Right cardiac atrium (tissue), 5 donors: ENCODE results near the gene TLR7. TPM values are rescaled to one million over a fixed set of nuclear protein-coding genes. Genes with fewer than 3 reads are reported as not detected.
A peak's percentile ranks its signal among the peaks of the same experiment; 100 is the strongest.

ENCODE experiments used
- ATAC-seq, 2 donors: fragments of 200-7000 bp; cut with Tn5 transposase; one replicate each; pipeline versions ENCODE4 v1.8.0 to v1.9.1; 2020; ENCODE audit warnings: moderate library complexity in 2 of 2, mild to moderate bottlenecking in 1 of 2
- DNase-seq, 3 donors: peaks; one replicate each; pipeline ENCODE4 v3.0.0-alpha.2; 2020
- H3K27ac ChIP-seq: one replicate; pipeline ENCODE4 v1.5.1; 2013; ENCODE audit warnings: mild to moderate bottlenecking, low read length, control low read depth, moderate library complexity
- H3K27me3 ChIP-seq: one replicate; pipeline ENCODE4 v1.6.1; 2013; ENCODE audit not compliant: control insufficient read depth, insufficient read depth
- H3K4me1 ChIP-seq: one replicate; pipeline ENCODE4 v1.6.1; 2013; ENCODE audit warnings: low read length; ENCODE audit not compliant: control insufficient read depth, insufficient read depth
- H3K4me3 ChIP-seq: one replicate; pipeline ENCODE4 v1.5.1; 2013; ENCODE audit warnings: low read length, control low read depth
- H3K9me3 ChIP-seq: one replicate; pipeline ENCODE4 v1.6.1; 2013; ENCODE audit warnings: low read length; ENCODE audit not compliant: control insufficient read depth
- WGBS: extraction: QIAGEN DNeasy Blood & Tissue Kit; methylation state at CpG from one replicate; pipeline ENCODE4 v1.1.7; 2013; 5-methylcytosine and 5-hydroxymethylcytosine counted together
- intact Hi-C, 4 donors: fragments of 100-400 bp; cut with DNase I; formaldehyde crosslinking; loops; one replicate each; pipeline versions ENCODE4 v1.11.0 to v1.14.0; 2022 to 2023
- polyA plus RNA-seq: library from polyadenylated mRNA; stranded (reverse); fragments of 200-250 nt; gene quantifications from one replicate; pipeline ENCODE4 v1.2.3, GENCODE V29; 2013
- total RNA-seq, 4 donors: library from RNA; stranded (reverse); fragmentation: NEBNext Ultra II Directional; extraction: Animal tissue kit (Norgen Biotek cat#: 25700); gene quantifications; one replicate each; pipeline ENCODE4 v1.2.1, GENCODE V29; 2021
- donor health status: healthy with polysubstance abuse.
- donor health status: DM: no; HTN: yes; CAD: no.
- donor health status: DM: no; HTN: no; CAD: no.
- donor health status: DM: no; HTN: yes; CAD: no; lungs with severe emphysema.
- donor health status: DM: yes; HTN: yes; CAD: no.

Gene TLR7
- total and polyA plus RNA-seq, 5 donors: 0.02 to 0.96 (median 0.76) TPM

GRCh38 chrX:12891171-12891570, 24.3 kb downstream of the TLR7 start:
- no peaks in the 10 kb centered on the region for H3K27me3 ChIP-seq
- intact Hi-C loops: loop anchor here in 2 of 4 donors (5.0 kb wide), 2 partner anchors 74 to 79 kb away; no protein-coding TSS in a partner anchor
- H3K27ac ChIP-seq: no peak overlapping the region
- no peak for ATAC-seq
- WGBS: 79% methylated on average over 4 of the region's 4 CpGs
- no peaks in the 10 kb centered on the region for H3K4me1 ChIP-seq
- H3K4me3 ChIP-seq: no peak overlapping the region
- DNase-seq: no peak
- no peaks in the 10 kb centered on the region for H3K9me3 ChIP-seq

GRCh38 chrX:12891915-12892506, 25.1 kb downstream of the TLR7 start:
- Histone ChIP-seq H3K4me3 (no peak overlapping the region), H3K4me1 (no peaks in the 10 kb centered on the region), H3K27ac (no peak overlapping the region), H3K27me3 (no peaks in the 10 kb centered on the region), H3K9me3 (no peaks in the 10 kb centered on the region)
- intact Hi-C loops: loop anchor here in 2 of 4 donors (5.0 kb wide), 2 partner anchors 75 to 80 kb away; no protein-coding TSS in a partner anchor
- ATAC-seq: no peak
- WGBS: 21% methylated on average over 2 of the region's 2 CpGs
- no peak for DNase-seq

- WGBS: 59% methylated on average over 2 of the region's 2 CpGs
Measured at GRCh38 chrX:12892716-12893115, 25.8 kb downstream of the TLR7 start.

GRCh38 chrX:12894074-12895030, 27.5 kb downstream of the TLR7 start:
- Histone ChIP-seq H3K4me3 (no peak overlapping the region), H3K27ac (no peak overlapping the region), H3K27me3 (no peaks in the 10 kb centered on the region), H3K4me1 (no peaks in the 10 kb centered on the region), H3K9me3 (no peaks in the 10 kb centered on the region)
- intact Hi-C loops: loop anchor here in 2 of 4 donors (5.0 kb wide), 2 partner anchors 77 to 82 kb away; no protein-coding TSS in a partner anchor
- WGBS: 57% methylated on average over 12 of the region's 12 CpGs
- DNase-seq (peak in 2 of 3 donors; percentile 15 to 69), ATAC-seq (no peak)

More at GRCh38 chrX:12892716-12893115, 25.8 kb downstream of the TLR7 start:
- no peaks in the 10 kb centered on the region for H3K9me3 ChIP-seq
- no peak overlapping the region for H3K27ac ChIP-seq
- DNase-seq (no peak), ATAC-seq (no peak)
- H3K4me1 ChIP-seq: no peaks in the 10 kb centered on the region
- intact Hi-C loops: loop anchor here in 2 of 4 donors (5.0 kb wide), 2 partner anchors 75 to 80 kb away; no protein-coding TSS in a partner anchor
- H3K4me3 ChIP-seq: no peak overlapping the region
- H3K27me3 ChIP-seq: no peaks in the 10 kb centered on the region

GRCh38 chrX:12895866-12896265, 29.0 kb downstream of the TLR7 start:
- no peak overlapping the region for H3K27ac ChIP-seq
- H3K4me3 ChIP-seq: no peak overlapping the region
- H3K4me1 ChIP-seq: no peaks in the 10 kb centered on the region
- ATAC-seq (no peak), DNase-seq (no peak)
- intact Hi-C loops: no loop called here
- H3K9me3 ChIP-seq: no peaks in the 10 kb centered on the region
- 42% methylated on average over 2 of the region's 2 CpGs for WGBS
- no peaks in the 10 kb centered on the region for H3K27me3 ChIP-seq

- intact Hi-C loops: no loop called here
- Histone ChIP-seq H3K4me3 (no peak overlapping the region), H3K27ac (no peak overlapping the region), H3K9me3 (no peaks in the 10 kb centered on the region), H3K27me3 (no peaks in the 10 kb centered on the region), H3K4me1 (no peaks in the 10 kb centered on the region)
- DNase-seq: no peak
- no peak for ATAC-seq
- WGBS: 88% methylated on average over 4 of the region's 4 CpGs
Measured at GRCh38 chrX:12896935-12897334, 30.1 kb downstream of the TLR7 start.

GRCh38 chrX:12898073-12898472, 31.2 kb downstream of the TLR7 start:
- DNase-seq (no peak), ATAC-seq (no peak)
- intact Hi-C loops: no loop called here
- Histone ChIP-seq H3K27me3 (no peaks in the 10 kb centered on the region), H3K4me1 (no peaks in the 10 kb centered on the region), H3K27ac (no peak overlapping the region), H3K9me3 (no peaks in the 10 kb centered on the region), H3K4me3 (no peak overlapping the region)
- WGBS: 93% methylated on average over 5 of the region's 5 CpGs

GRCh38 chrX:12899506-12899905, 32.6 kb downstream of the TLR7 start:
- no peak for ATAC-seq
- intact Hi-C loops: no loop called here
- no peak overlapping the region for H3K4me3 ChIP-seq

GRCh38 chrX:12901486-12901885, 34.6 kb downstream of the TLR7 start:
- ATAC-seq (no peak), DNase-seq (peak; percentile 43 to 73 (median 68))
- WGBS: 16% methylated on average over 10 of the region's 10 CpGs
- Histone ChIP-seq H3K4me1 (no peaks in the 10 kb centered on the region), H3K27me3 (no peaks in the 10 kb centered on the region), H3K4me3 (no peak overlapping the region), H3K27ac (no peak overlapping the region), H3K9me3 (no peaks in the 10 kb centered on the region)
- intact Hi-C loops: no loop called here

More at GRCh38 chrX:12899506-12899905, 32.6 kb downstream of the TLR7 start:
- no peaks in the 10 kb centered on the region for H3K27me3 ChIP-seq
- no peak for DNase-seq
- no peaks in the 10 kb centered on the region for H3K4me1 ChIP-seq
- no peaks in the 10 kb centered on the region for H3K9me3 ChIP-seq
- H3K27ac ChIP-seq: no peak overlapping the region
- WGBS: 50% methylated on average over 7 of the region's 7 CpGs

- Histone ChIP-seq H3K27me3 (no peaks in the 10 kb centered on the region), H3K27ac (no peak overlapping the region), H3K9me3 (no peaks in the 10 kb centered on the region), H3K4me1 (no peaks in the 10 kb centered on the region), H3K4me3 (no peak overlapping the region)
- intact Hi-C loops: no loop called here
- WGBS: 73% methylated on average over 8 of the region's 8 CpGs
- ATAC-seq (no peak), DNase-seq (no peak)
Measured at GRCh38 chrX:12903646-12904045, 36.8 kb downstream of the TLR7 start.
